D721Med (cell line): Measurements from ENCODE around the gene NECAB2.

Experiments used
- DNase-seq: peaks from one replicate; pipeline ENCODE4 v3.0.0; 2011; ENCODE audit warnings: low spot score; ENCODE audit not compliant: insufficient read length
- FAIRE-seq: peaks from 2 replicates; lab custom pipeline; 2011; peaks lifted over from hg19 to GRCh38; lab: Jason Lieb, UNC
- TF ChIP-seq, protein P1 (sequence below): IDR thresholded peaks from 2 replicates; pipeline ENCODE4 v1.5.1; 2012; ENCODE audit warnings: mild to moderate bottlenecking, control low read depth; ENCODE audit not compliant: insufficient read depth; ENCODE audit errors: missing control alignments

Gene NECAB2

GRCh38 chr16:83954577-83955016 is 13.4 kb upstream of the NECAB2 start:
- no peak for FAIRE-seq
- TF ChIP-seq, protein P1, sequence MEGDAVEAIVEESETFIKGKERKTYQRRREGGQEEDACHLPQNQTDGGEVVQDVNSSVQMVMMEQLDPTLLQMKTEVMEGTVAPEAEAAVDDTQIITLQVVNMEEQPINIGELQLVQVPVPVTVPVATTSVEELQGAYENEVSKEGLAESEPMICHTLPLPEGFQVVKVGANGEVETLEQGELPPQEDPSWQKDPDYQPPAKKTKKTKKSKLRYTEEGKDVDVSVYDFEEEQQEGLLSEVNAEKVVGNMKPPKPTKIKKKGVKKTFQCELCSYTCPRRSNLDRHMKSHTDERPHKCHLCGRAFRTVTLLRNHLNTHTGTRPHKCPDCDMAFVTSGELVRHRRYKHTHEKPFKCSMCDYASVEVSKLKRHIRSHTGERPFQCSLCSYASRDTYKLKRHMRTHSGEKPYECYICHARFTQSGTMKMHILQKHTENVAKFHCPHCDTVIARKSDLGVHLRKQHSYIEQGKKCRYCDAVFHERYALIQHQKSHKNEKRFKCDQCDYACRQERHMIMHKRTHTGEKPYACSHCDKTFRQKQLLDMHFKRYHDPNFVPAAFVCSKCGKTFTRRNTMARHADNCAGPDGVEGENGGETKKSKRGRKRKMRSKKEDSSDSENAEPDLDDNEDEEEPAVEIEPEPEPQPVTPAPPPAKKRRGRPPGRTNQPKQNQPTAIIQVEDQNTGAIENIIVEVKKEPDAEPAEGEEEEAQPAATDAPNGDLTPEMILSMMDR, result no peak
- no peak for DNase-seq

DNA sequence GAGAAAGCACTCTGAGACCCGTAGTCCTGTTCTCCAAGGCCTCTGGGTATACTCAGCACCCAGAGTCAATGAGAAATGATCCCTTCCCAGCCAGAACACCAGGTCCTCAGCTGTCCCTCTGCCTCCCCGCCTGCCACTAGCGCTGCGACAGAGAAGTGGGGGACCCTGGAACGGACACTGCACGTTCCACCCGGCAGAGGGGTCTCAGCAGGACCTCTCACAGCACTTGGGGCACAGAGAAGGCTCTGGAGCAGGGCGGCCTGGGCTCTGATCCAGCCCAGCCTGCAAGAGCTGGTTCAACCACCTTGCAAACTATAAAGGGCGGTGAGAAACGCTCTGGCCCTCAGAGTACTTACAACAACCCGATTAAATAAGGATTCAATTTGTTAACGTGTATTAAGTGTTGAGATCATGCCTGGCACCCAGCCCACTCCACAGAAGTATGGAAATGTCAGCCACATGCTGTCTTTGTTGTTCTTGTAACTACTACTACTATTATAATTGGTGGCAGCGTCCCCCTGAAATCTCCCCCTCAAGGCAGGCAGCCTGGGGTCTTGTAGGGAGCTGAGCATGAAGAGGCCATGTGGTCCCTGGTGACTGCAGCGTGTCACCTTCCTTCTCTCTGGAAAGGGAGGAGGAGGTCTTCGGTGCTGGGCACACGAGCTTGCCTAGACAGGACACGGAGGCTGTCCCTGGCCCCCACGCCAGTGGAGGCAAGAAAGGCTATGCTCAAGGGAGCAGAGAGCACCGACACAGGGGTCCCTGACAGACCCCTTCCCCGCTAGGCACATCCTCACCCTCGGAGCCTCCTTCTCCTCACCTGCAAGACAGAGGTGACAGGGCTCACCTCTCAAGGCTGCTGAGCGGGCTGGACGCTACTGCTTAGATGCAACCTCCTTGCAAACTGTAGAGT is 12.6 kb upstream of the NECAB2 start:
- TF ChIP-seq, protein P1, result no peak
- FAIRE-seq (no peak), DNase-seq (no peak)

DNA sequence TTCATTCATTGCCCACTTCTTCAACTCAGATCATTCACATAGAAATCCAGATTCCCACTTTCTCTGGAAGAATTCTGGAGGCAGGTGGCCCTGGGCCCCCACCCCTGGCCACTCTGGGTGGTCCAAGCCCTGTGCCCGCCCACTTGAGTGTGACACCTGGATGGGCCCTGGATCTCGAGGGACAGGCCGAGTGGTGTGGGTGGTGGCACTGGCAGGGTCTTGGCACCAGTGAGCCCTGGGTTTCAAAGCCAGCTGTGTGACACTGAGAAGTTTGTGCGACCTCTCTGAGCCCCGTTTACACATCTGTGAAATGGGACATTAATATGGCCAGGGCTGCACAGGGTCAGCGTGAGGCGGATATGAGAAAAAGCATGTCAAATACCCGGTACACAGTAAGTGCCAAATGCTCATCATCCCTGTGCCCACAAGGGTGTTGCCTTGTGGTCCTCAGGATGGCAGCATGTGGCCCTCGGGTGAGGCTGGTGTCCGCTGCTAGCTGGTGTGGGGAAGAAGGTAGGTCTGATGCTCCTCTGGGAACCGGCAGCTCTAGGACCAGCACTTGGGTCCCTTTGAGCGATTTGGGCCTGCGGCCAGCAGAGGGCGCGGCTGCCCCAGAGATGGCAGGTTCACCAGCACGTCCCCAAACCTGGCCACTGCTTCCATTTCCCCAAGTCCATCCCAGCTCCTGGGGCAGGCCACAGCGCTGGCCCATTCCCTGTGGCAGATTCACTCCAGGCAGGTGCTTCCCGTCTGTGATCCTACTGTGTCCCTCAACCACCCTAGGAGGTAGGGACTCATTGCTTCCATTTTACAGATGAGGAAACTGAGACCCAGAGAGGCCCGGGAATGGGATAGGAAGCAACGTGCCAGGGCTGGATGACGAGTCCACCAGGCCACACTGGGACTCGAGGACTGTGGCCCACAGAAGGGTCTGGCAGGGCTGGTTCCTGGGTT is 11.4 kb upstream of the NECAB2 start:
- DNase-seq (no peak), FAIRE-seq (no peak)

DNA sequence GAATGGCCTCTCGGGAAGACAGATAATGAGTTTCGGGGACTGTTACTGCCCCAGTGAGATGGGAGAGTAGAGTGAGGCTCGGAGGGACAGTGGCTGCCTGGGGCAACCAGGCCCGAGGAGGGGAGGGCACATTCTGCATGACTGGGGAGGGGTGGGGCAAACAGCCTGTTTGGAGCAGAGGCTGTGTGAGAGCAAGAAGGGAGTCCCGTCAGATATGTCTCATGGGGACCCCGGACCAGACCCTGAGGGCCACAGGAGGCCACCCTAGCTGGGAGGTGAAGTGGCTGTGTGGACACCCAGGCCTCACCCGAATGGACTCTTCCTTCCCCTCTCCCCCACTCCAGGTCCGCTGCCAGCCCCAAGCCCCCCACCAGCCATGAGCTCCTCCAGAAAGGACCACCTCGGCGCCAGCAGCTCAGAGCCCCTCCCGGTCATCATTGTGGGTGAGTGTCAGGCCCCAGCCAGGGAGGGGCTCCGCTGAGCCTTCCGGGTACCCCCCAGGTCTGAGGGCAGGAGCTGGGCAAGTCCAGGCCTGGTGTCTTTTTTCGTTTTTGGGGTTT is 10.7 kb upstream of the NECAB2 start:
- FAIRE-seq, result no peak
- TF ChIP-seq, protein P1, result no peak

More for the DNA sequence above, 11.4 kb upstream of the NECAB2 start:
- TF ChIP-seq, protein P1, result peak; percentile 82

DNA sequence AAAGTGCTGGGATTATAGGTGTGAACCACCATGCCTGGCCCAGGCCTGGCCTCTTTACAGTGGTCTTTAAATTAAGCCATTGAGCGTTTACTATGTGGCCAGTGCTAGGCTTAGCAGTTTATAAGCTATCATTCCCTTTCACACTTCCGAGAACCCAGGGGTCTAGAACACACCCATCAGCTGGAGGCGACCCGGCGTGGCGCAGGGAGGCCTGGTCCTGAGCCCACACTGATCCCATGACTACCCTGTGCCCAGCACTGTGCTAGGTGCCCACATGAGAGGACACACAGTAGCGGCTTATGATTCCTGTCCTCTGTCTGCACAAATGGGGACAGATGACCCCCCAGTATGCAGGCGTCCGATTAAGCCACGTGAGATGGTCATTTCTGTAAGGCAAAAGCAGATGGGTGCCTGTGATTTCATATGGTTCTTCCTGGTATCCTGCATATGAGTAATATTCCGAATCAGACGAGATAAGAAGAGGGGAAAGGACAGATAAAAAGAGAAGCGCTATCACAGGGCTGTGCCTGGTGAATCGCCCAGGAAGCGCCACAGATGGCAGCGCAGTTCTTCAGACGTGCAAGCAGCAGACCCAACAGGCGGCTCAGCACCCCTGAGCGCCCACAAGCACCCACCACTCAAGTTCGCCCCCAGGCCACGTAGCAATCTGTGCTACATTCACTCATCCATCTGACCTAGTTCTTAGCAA is 9.8 kb upstream of the NECAB2 start:
- TF ChIP-seq, protein P1, result no peak
- FAIRE-seq (no peak), DNase-seq (no peak)

More for the DNA sequence above, 10.7 kb upstream of the NECAB2 start:
- no peak for DNase-seq

DNA sequence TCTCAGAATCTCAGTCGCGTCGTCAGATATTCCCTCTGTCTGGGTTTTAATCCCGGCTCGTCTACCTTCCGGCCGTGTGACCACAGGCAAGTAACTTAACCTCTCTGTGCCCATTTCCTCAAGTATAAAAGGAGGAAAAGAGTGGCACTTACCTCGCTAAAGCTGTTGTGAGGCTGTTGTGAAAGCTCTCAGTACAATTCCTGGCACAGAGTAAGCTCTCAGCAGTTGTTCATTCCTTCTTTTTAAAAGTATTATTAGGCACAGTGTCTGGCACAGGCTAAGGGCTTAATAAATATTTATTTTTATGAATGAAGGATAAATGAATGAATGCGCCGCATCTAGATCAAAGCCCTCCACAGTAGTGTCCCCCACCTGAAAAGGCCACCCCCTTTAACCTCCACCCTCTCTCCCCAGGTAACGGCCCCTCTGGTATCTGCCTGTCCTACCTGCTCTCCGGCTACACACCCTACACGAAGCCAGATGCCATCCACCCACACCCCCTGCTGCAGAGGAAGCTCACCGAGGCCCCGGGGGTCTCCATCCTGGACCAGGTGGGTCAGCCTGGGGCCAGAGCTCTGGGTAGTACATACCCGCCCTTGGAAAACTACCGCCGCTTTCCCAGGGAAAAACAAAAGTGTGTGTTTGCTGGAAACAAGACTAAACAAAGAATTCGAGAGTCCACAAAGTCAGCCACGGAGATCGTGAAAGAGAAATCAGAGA is 9.0 kb upstream of the NECAB2 start:
- no peak for FAIRE-seq
- no peak for DNase-seq
- TF ChIP-seq, protein P1, result no peak
